PFSK-1 (cell line): Measurements from ENCODE around the gene ULK4.

Source experiments
- FOXP2 ChIP-seq: optimal IDR thresholded peaks from 2 replicates; pipeline ENCODE3; 2011; ENCODE audit warnings: borderline replicate concordance, control low read depth, inconsistent platforms; ENCODE audit not compliant: insufficient read depth; ENCODE audit errors: extremely low read length, extremely low read depth
- POLR2AphosphoS5 ChIP-seq: IDR thresholded peaks from 2 replicates; pipeline ENCODE4 v1.6.1; 2012; ENCODE audit warnings: low read depth, mild to moderate bottlenecking, control low read depth, low read length, moderate library complexity
- SIN3A ChIP-seq: IDR thresholded peaks from 2 replicates; pipeline ENCODE4 v1.6.1; 2012; ENCODE audit warnings: mild to moderate bottlenecking, low read length, moderate library complexity, borderline replicate concordance; ENCODE audit not compliant: insufficient read depth
- TAF1 ChIP-seq: IDR thresholded peaks from 2 replicates; pipeline ENCODE4 v1.6.1; 2012; ENCODE audit warnings: low read length, control low read depth, borderline replicate concordance; ENCODE audit not compliant: insufficient read depth
- TF ChIP-seq, protein P1 (sequence below), 2 experiments: IDR thresholded peaks; 2 replicates each; pipeline versions ENCODE4 v1.6.1 to v1.8.0; 2011 to 2012; ENCODE audit warnings: low read depth in 2 of 2, low read length in 2 of 2, control low read depth in 1 of 2, inconsistent platforms in 1 of 2, mild to moderate bottlenecking in 1 of 2, moderate library complexity in 1 of 2; ENCODE audit not compliant: insufficient read depth in 1 of 2

Gene ULK4

DNA sequence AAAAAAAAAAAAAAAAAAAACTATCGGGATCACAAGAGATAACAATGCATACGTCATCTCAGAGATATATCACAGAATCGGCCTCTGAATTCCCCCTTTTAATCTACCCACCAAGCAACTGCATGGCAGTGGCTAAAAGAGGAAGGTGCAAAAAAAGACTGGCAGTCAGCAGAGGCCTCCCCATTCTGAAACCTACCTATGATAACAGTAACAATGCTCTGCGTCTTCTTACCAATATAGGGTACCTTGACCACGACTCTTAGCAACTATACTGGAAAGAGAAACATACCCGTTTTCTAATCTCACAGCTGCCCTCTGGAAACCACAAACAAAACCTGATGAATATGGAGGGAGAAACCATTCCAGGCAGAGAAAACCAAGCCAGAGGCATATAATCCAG, 106.9 kb downstream of the ULK4 start:
- TF ChIP-seq SIN3A (no peak), TAF1 (no peak), POLR2AphosphoS5 (no peak), FOXP2 (no peak)
- TF ChIP-seq, protein P1, sequence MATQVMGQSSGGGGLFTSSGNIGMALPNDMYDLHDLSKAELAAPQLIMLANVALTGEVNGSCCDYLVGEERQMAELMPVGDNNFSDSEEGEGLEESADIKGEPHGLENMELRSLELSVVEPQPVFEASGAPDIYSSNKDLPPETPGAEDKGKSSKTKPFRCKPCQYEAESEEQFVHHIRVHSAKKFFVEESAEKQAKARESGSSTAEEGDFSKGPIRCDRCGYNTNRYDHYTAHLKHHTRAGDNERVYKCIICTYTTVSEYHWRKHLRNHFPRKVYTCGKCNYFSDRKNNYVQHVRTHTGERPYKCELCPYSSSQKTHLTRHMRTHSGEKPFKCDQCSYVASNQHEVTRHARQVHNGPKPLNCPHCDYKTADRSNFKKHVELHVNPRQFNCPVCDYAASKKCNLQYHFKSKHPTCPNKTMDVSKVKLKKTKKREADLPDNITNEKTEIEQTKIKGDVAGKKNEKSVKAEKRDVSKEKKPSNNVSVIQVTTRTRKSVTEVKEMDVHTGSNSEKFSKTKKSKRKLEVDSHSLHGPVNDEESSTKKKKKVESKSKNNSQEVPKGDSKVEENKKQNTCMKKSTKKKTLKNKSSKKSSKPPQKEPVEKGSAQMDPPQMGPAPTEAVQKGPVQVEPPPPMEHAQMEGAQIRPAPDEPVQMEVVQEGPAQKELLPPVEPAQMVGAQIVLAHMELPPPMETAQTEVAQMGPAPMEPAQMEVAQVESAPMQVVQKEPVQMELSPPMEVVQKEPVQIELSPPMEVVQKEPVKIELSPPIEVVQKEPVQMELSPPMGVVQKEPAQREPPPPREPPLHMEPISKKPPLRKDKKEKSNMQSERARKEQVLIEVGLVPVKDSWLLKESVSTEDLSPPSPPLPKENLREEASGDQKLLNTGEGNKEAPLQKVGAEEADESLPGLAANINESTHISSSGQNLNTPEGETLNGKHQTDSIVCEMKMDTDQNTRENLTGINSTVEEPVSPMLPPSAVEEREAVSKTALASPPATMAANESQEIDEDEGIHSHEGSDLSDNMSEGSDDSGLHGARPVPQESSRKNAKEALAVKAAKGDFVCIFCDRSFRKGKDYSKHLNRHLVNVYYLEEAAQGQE (IDR thresholded peaks at IDR 0.05; ENCODE audit: insufficient read depth in 1 of 2, low read depth in 2 of 2, low read length in 2 of 2): no peak

DNA sequence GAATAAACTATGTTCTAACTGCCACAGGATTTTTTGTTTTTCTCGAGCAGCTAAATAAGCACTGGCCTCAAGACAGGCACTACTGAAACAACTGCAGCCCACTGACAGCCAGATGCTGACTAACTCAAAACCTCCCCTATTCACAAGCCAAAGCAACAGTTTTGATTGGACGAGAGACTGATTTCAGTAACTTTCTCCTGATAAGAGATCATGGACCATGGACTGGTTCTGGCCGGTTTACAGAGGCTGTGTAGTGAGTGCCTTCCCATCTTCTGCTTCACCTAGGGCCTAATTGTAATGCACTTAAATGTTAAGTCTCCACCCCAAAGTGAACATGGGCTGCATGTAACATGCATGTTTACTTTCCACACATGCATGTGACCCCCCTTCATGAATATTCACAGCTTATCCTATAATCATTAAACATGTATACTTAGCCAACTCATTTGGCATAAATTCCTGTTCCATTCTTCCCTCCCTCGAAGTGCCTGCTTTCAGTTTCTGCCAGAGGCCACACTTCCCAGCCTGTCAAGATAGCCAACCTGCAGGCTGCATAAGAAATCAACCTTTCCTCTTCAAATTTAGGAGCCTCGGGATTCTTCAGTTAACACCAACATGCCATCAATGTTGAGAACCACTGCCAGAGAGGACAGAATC, 108.2 kb downstream of the ULK4 start:
- no peak for TF ChIP-seq POLR2AphosphoS5
- TF ChIP-seq SIN3A: no peak
- TF ChIP-seq, protein P1 (IDR thresholded peaks at IDR 0.05; ENCODE audit: insufficient read depth in 1 of 2, low read depth in 2 of 2, low read length in 2 of 2): no peak
- TF ChIP-seq FOXP2: no peak
- TF ChIP-seq TAF1: no peak

DNA sequence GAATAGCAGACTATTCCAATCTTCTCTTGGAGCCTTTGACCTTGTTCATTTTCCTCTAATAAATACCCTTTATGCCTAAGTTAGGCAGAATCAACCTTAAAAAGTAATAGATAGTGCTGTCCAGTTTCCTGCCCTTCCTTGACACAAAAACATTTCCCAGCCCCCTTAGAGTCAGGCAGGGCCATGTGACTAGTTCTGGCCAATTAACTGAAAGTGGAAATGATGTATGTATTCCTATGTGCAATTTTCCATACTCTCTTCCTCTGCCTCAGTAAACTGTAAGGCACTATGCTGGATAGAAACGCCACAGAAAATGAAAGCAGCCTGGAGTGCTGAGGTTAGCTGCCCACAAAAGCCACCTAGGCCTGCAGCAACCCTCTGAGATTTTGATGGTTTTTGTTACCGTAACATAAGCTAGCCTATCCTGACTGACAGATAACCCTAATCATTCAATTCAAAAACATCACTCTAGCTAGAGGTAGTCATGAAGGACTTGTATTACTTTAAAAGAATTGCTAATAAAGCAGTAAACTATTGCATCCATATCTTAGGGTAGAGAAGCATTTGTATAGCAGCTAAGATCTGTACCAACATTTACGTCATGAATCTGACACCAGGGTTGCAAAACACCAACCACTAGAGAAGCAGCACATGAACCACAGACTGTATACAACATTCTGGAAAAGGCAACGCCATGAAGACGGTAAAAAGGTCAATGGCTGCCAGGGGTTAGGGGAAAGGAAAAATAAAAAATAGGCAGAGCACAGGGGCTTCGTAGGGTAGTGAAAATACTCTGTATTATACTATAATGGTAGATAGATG, 112.9 kb downstream of the ULK4 start:
- TF ChIP-seq POLR2AphosphoS5: no peak

DNA sequence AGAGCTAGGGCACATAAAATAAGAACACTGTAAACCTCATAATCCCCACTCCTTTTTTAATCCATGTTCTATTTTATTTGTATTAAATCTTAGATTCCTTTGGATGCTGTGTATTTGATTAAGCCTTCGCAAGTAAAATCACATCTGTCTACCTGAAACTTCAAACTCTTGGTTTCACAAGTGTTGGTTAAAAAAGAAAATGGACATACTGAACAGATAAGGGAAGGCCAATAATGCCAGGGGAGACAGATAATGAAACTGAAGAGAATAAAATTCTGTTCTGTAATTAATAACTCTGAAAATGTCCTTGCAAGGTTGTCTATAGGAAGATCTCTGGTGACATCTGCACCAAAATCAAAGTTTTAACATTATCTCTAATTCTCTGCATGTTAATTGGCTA, 114.2 kb downstream of the ULK4 start:
- no peak for TF ChIP-seq POLR2AphosphoS5
- TF ChIP-seq, protein P1 (IDR thresholded peaks at IDR 0.05; ENCODE audit: insufficient read depth in 1 of 2, low read depth in 2 of 2, low read length in 2 of 2): no peak
- TF ChIP-seq SIN3A: no peak
- TF ChIP-seq TAF1: no peak
- no peak for TF ChIP-seq FOXP2

DNA sequence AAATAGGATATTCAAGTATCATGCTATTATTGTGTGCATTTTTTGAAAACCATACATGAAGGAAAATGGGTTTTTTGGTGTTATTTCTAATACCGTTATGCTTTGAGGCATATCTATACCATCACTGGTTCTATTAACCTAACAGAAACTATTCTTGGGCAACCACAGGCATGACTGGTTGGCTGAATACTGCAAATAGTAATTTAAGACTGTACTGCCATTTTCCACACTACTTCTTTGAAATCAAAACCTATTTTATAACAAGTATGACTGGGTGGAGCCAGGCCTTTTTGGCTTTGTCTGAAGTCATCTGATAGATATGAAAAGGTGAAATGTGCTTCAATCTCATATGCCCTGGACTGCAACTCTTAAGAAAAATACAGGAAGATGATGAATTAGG, 115.1 kb downstream of the ULK4 start:
- TF ChIP-seq, protein P1 (IDR thresholded peaks at IDR 0.05; ENCODE audit: insufficient read depth in 1 of 2, low read depth in 2 of 2, low read length in 2 of 2): no peak
- TF ChIP-seq SIN3A: no peak
- TF ChIP-seq FOXP2: no peak
- TF ChIP-seq TAF1: no peak
- TF ChIP-seq POLR2AphosphoS5: no peak
